Measurements from ENCODE around the gene KCNJ3.

KCNJ3 gene

GRCh38 chr2:154709215-154709614 is 10.7 kb downstream of the KCNJ3 start:
- DNase-seq = no peak

GRCh38 chr2:154710078-154710477 is 11.6 kb downstream of the KCNJ3 start:
- no peak for DNase-seq

- no peak for DNase-seq
Measured at GRCh38 chr2:154710685-154711084, 12.2 kb downstream of the KCNJ3 start.

GRCh38 chr2:154713675-154714074 is 15.2 kb downstream of the KCNJ3 start:
- no peak for DNase-seq

DNA sequence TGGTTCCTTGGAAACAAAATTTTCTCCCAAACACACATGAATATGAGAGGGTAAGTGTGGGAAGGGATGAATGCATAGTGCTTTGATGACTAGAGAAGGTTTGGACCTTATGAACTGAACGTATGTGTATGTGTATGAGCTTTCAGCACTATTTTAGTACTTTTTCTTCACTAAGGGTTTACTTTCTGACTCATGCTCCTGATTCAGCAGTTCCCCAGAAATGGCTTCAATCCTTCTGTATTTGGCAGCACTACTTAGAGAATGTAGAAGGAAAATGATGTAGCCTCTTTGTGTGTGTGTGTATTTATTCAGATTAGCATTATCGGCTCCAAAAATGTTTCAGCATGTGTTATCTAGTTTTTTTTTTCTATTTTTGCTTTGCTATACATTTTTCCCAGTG is 22.2 kb downstream of the KCNJ3 start:
- no peak for DNase-seq

- no peak for DNase-seq
Measured at GRCh38 chr2:154724194-154724797, 25.8 kb downstream of the KCNJ3 start.

- DNase-seq = no peak
Measured at GRCh38 chr2:154740361-154740760, 41.9 kb downstream of the KCNJ3 start.

GRCh38 chr2:154758871-154759270 is 60.4 kb downstream of the KCNJ3 start:
- DNase-seq = no peak

- no peak for DNase-seq
Measured at GRCh38 chr2:154762638-154763037, 64.1 kb downstream of the KCNJ3 start.

- no peak for DNase-seq
Measured at GRCh38 chr2:154771664-154772284, 73.3 kb downstream of the KCNJ3 start.

DNA sequence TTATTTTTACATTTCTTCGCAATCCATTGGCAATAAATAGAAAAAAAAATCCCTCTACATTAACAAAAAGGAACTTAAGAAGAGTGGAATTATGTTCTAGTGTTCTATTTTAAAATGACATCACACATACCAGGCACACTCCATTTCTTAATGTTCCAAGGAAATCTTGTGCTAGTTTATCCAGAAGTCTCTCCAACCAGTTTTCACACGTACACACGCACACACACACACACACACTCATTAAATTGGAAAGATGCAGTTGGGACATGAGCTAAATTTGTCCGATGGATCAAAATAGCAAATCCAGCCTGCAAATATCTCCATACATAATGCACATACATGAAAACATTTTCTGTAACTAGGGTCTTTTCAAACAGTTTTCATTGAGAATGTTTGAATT is 78.3 kb downstream of the KCNJ3 start:
- DNase-seq = no peak

- no peak for DNase-seq
Measured at GRCh38 chr2:154794406-154794805, 95.9 kb downstream of the KCNJ3 start.

DNA sequence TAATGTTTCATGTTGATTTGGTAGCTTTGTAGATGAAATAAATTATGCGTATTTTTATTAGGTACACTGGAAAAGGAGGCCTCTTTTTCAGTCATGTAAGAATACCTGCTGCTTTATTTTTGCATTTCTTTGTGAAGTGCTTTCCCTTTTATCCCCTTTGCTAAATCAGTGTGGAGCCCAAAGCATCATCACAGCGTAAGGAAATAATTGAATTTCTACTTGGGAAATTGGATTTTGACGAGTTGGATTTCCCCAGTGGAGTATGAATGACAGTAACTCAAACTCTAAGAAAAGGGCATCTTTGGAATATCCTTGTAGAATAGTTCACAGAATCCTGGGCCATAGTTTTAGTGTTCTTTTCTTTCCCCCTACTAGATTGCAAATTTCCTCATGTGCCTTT is 97.2 kb downstream of the KCNJ3 start:
- DNase-seq = no peak

DNA sequence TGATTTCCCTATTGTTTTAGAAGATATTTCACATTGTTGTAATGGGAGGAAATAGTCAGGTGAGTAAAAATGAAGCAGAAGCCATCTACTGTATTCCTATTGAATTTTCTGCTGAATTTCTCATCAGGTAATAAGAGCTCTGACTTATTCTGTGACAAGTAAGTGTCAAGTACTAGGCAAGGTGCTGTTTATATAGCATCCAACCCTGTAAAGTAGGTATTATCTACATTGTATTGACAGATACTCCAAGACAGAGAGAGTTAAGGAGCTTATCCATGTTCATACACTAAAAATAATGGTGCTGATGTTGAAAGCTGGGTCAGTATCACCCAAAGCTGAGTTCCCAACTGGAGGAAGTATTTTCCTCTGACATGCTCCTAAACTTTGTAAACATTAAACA is 106.0 kb downstream of the KCNJ3 start:
- DNase-seq = no peak

DNA sequence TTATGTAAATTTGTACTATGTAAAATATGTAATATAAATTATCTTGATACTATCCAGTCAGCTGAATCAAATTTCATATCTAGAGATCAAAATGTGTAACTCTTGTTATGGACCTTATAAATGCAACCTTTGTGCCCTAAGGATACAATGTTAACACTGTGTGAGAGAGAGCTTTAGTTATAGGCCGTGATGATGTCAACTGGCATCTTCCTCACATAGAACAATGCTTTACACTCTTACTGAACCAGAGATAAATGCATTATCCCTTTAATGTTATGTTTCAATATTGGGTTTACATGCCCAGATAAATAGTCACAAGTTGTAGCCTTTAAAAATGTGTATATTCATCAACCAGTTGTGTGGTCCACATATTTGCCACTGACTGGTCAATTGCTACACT is 115.1 kb downstream of the KCNJ3 start:
- DNase-seq = no peak

GRCh38 chr2:154814856-154815255 is 116.4 kb downstream of the KCNJ3 start:
- DNase-seq = no peak

DNA sequence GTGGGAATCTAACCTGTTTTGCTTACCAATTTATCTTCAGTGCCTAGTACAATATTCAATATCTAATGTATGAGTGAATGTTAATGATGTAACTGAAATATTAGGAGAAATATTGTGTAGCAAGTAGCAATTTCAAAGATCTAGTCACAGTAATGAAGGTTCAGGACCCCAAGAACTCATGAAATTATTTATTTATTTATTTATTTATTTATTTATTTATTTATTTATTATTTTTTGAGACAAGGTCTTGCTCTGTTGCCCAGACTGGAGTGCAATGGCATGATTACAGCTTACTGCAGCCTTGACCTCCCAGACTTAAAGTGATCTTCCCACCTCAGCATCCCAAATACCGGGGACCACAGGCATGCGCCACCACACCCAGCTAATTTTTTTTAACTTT is 126.9 kb downstream of the KCNJ3 start:
- no peak for DNase-seq

GRCh38 chr2:154826827-154827226 is 128.3 kb downstream of the KCNJ3 start:
- DNase-seq = no peak

- no peak for DNase-seq
Measured at GRCh38 chr2:154827286-154827685, 128.8 kb downstream of the KCNJ3 start.

DNA sequence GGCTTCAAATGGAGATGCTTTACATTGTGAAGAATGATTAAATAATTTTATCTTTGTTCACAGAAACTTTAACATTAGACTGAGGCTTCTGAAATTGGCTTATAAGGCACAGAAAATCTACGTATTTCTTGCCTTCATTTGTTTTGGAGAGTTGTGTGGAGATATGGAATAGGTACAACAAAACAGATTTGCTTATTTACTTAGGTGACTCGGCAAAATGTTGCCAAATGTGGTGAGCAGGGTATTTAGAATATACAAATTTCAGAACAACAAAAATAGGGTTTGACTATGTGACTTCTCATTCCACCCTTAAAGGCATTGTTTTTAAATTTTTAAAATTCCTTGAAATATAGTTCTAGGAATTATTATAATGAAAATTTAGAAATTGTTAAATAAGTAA is 134.2 kb downstream of the KCNJ3 start:
- DNase-seq = no peak

DNA sequence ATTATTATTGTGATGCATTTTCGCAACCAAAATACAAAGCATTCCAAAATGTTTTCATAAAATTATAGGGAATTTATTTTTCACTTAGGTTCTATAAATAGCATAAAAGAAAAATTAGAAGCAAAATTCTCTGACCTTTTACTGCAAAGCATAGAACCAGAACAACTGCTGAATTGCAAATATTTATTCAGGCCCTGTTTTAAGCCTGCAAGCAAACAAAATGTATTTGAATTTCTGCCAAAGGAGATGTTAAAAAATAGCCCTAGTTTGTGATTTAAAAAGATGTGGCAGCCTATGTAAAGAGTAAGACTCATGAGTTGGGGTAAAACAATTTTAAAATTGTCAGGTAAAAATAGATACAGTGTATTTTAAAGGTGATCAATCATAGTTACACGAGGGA is 138.1 kb downstream of the KCNJ3 start:
- DNase-seq = no peak

GRCh38 chr2:154837035-154837434 is 138.5 kb downstream of the KCNJ3 start:
- no peak for DNase-seq

DNA sequence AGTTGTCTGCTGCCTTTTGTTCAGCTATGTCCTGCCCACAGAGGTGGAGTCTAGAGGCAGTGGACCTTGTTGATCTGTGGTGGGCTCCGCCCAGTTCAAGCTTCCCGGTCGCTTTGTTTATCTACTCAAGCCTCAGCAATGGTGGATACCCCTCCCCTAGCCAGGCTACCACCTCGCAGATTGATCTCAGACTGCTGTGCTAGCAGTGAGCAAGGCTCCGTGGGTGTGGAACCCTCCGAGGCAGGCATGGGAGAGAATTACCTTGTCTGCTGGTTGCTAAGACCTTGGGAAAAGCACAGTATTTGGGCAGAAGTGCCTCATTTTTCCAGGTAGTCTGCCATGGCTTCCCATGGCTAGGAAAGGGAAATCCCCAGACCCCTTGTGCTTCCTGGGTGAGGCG is 146.0 kb downstream of the KCNJ3 start:
- DNase-seq = no peak

GRCh38 chr2:154846842-154847241 is 148.3 kb downstream of the KCNJ3 start:
- no peak for DNase-seq

DNA sequence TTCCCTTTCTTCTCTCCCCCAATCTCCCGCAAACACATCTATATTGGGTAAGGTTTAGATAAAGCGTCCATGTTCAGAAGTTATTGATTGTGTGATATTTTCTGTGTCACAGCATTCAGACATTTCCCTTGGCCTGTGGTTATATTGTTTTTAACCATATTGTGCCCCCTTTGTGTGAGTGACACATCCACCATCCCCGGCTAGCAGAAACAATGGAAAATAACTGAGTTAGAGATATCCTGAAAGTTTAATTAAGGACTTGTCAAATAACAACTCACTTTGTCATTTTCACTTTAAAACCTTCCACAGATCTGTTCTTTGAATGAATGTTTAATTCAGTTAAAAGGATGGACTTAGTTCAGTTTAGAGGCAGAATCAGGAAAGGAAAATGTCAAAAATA is 151.0 kb downstream of the KCNJ3 start:
- DNase-seq = no peak
